ENCODE data around the gene WNT7A.

DNA sequence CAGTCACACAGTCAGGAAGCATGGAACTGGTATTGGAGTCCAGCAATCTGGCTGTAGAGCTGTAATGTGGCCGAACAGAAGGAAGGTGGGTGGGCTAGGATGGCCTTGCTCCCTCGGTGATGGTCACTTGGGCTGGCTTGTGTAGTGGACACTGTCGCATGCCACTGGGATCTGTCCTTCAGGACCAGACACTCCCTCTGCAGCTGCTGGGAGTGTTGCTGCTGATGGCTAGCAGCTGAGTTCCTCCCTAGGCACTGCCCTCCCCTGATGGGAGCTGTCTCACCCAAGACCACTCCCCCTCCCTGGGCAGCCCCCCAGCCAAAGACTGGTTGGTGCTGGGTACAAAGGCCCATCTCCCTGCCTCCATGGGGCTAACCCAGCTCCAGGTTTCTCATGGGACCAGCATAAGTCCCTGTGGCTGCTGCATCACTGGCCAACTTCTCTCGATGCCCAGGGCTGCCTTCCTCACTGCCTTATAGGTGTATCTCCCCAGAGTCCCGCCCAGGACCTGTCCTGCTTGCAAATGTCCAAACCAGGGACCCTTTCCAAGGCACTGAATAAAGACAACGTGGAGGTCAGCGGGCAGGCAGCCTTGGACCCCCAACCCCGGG is 48.4 kb downstream of the WNT7A start:
- no peak for TF ChIP-seq EZH2phosphoT487 (IDR thresholded peaks at IDR 0.05; ENCODE audit: low read length)
- no peak for TF ChIP-seq CTCF (IDR thresholded peaks at IDR 0.05; ENCODE audit: low read length)
- TF ChIP-seq EZH2 (optimal IDR thresholded peaks at IDR 0.05; ENCODE audit: low read depth, low read length) = no peak
